Stimulated activated CD8-positive, alpha-beta memory T cell treated with anti-CD3 and anti-CD28 coated beads, Interleukin-12 subunit alpha, Interleukin-12 subunit beta, amount 100 ng/mL, for 4 hours (primary cell): ENCODE measurements around the gene S100A7.
"Not testable (repeated sequence)": the region's sequence is repeated elsewhere in the genome, so short reads cannot be mapped to it uniquely, and the experiment has no call there.

Experiments
- DNase-seq: peaks from one replicate; pipeline ENCODE4 v3.0.0-alpha.2; 2020; ENCODE audit warnings: low read depth

S100A7 gene

GRCh38 chr1:153476491-153477093, 16.1 kb upstream of the S100A7 start:
- DNase-seq = no peak

DNA sequence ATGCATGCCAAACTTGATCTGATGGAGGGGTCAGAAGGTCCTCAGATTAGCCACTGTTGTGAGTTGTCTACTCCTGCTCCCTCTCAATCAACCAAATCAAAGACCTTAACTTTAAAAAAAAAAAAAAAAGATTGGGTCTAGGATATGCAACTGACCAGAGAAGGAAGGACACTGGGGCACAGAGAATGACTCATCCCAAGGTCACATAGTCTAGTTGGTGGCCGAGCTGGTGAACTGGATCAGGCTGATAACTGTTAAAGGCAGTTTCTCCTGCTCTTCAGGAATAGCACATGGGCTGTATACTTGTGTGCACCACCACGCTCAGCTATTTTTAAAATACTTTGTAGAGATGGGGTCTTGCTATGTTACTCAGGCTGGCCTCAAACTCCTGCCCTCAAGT, 14.8 kb upstream of the S100A7 start:
- no peak for DNase-seq

DNA sequence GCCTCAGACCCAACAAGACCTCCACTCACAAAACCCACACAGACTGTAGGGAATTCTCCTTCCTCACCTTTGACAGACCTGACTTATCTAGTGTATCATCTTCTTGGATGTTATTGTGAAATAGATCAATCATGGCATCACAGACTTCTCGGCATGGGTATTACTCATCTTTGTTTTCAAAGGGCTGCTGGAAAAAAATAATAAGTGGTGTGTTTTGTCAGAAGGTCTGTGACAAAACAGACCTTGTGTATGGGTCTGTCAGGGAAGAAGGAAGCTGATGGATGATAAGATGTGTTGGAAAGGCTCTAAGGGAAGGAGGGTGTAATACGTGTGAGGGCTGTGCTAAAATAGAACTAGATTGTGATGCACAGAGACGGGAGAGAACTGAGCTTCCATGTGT, 13.9 kb upstream of the S100A7 start:
- DNase-seq = no peak

DNA sequence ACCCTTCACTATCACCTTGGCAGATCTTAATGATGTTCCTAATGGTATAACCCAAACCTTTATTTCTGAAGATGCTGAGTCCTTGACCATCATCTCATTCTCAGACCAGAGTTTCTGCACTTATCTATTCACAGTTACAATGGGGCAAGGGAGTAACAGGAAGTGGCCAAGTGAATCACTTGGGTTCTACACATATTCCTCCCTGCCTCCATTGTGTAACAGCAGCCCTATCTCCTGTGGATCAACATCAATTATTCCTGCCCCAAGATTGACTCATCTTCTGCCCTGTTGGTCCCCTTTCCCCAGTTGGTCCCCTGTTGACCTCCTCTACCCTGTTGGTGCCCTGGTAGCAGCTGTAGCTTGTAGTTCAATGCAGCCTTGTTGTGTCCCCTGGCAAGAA, 10.3 kb upstream of the S100A7 start:
- no peak for DNase-seq

DNA sequence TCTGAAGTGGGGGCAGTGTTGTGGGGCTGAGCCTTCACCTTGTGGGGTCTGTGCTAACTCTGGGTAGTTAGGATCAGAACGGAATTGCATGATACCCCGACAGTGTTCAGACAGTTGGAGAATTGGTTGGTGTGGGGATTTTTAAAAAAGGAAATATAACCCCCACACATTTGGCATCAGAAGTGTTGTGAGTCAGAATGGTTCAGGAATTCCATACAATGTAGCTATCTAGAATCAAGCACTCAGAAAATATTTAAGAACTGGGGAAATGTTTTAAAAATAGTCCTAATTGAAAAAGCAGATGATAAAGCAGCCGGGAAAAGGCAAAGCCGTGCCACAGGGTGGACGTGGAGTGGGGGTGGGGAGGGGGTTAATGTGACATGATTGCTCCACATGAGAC, 6.5 kb upstream of the S100A7 start:
- DNase-seq = no peak

- peak; percentile 33 for DNase-seq
These were observed 5.6 kb upstream of the S100A7 start for GRCh38 chr1:153465811-153466636.

DNA sequence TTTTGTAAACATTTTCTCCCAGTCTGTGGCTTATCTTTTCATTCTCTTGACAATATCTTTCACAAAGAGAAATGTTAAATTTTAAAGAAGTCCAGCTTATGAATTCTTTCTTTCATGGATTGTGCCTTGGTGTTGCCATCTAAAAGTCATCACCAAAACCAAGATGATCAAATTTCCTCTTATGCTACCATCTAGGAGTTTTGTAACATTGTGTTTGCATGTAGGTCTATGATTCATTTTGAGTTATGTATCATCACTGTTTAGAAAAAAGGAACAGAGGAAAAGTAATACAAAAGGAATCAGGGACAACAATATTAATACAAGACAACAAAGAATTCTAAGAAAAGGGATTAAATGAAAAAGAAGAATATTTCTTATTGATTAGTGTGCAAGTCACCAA, 2.3 kb upstream of the S100A7 start:
- not testable (repeated sequence) for DNase-seq

DNA sequence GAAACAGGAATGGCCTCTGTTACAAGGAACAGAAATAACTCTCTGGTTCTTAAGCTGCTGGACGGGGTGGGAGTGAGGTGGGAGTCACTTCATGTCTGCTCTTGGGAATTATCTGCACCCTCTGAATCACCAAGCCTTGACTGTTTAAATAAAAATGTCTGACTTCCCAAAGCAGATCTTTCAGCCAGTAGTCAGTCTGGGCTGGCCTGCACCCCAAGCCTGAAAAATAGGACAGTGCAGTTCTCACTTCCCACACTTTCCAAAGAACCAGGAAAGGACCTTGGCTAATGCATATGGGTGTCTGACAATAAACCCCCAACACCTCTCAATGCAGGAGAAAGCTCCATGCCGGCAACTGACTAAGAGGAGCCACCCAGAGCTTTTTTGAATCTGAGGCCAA, 796 bp downstream of the S100A7 start:
- no peak for DNase-seq

DNA sequence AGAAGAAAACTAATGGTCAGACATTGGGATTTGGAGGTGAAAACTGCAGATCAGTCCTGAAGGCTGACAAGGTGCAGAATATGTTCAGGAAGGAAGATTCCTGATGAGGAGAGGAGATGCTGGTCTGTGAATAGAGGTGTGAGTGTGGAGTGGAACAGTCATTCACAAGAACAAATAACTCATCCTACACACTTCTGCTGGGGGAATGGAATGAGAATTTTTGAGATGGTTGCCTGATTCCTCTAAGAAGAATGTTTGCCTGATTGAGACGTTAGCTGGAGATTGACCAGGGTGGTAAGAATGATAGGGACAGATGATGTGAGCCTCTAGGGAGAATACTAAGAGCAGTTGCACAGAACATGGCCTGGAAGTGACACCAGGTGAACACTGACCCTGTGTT, 4.1 kb downstream of the S100A7 start:
- DNase-seq = no peak

GRCh38 chr1:153448851-153449250, 11.6 kb downstream of the S100A7 start:
- not testable (repeated sequence) for DNase-seq

DNA sequence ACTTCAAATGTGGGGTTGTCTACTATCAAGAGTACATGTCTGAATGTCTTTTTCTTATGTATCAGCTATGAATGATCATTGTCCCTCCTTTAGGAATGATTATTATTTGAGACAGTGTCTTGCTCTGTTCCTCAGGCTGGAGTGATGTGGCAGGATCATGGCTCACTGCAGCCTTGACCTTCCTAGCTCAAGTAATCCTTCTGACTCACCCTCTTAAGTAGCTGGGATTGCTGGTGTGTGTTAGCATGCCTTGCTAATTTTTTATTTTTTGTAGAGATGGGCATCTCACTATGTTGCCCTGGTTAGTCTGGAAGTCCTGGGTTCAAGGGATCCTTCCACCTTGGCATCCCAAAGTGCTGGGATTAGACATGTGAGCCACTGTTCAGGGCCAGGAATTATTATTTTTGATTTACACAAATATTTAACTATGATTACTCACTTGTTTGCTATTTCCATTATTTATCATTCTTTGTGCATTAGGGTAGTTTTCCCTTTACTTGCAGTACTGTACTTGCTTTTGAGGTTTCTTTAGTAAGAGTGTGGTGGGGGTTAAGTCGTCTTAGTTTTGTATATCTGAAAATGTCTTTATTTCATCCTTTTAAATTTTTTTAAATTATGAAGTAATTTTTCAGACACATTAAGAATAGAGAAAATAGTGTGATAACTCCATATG, 12.8 kb downstream of the S100A7 start:
- DNase-seq = no peak

GRCh38 chr1:153444078-153444477, 16.4 kb downstream of the S100A7 start:
- DNase-seq = no peak

GRCh38 chr1:153443486-153443885, 17.0 kb downstream of the S100A7 start:
- DNase-seq = no peak

DNA sequence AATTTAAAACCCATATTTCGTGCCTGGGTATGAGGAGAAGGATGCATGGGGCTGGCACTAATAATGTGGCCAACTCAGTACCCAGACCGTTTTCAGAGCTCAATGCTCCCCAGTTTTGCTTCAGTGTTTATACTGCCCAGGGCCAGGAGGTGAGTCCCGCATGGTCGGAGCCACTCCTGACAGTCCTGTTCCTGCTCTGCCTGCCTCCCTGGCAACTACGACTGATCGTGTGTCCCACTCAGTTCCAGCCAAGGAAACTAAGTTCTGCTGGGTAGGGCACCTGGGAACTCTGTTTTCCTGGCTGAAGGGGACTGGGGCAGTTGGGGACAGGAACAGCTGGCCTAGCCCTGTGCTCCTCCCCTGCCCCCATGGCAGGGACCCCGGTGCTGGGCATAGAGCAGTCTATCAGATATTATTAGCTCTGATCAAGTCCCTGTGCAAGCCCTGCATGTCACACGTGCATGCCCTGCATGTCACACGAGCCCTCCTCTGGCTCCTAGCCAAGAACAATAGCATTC, 19.2 kb downstream of the S100A7 start:
- DNase-seq = no peak

DNA sequence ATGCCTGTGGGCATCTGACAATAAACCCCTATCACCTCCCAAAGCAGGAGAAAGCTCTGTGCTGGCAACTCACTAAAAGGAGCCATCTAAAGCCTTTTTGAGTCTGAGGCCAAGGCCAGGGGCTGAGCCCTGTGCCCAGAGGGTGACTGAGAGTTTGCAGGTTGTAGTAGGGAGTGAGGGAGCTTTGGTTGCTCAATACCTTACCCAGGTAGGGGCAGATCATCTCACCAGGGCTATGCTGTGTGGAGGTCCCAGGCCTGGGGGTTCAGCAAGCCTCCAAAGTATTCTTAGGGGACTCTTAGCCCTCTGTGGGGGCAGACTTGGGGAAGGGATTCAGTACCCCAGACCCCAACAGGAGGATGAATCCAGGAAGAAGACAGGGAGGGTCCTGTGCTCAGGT, 21.2 kb downstream of the S100A7 start:
- DNase-seq = no peak

- no peak for DNase-seq
These were observed 21.9 kb downstream of the S100A7 start for GRCh38 chr1:153438599-153438998.

- DNase-seq = no peak
These were observed 23.2 kb downstream of the S100A7 start for GRCh38 chr1:153437236-153437635.

- DNase-seq = no peak
These were observed 25.6 kb downstream of the S100A7 start for GRCh38 chr1:153434746-153435455.

DNA sequence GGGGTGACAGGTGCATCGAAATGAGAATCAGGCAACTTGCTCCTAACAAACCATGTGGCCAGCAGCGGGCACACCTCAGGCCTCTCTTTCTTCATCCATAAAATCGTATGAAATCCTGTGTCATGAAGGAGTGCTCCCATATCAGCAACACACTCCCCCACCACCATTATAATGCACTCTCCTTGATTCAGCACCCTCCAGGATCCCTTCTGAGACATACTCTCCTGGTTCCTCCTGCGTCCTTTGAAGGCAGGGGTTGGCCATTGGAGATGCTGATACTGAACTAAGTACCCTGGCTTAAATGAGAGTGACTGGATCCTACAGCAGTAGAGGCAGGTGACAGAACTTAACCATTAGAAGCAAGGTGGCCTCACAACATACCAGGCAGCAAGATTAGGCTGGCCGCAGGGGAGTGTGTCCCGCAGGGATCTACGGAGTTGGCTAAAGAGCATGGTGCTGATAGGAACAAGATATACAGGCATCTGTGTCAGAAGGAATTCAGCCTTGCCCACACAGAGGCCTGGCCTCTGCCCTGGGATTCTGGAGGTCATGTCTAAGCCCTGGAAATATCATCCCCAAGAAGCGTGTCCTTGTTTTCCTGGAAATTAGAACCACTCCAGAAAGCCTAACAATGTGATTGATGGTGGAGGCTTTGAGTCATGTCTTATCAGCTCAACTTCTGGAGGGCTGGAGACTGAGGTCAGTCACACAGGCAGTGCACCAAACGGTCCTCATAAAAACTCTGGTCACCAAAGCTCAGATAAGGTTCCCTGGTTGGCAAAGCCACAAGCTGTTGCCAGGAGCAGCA, 27.4 kb downstream of the S100A7 start:
- no peak for DNase-seq

DNA sequence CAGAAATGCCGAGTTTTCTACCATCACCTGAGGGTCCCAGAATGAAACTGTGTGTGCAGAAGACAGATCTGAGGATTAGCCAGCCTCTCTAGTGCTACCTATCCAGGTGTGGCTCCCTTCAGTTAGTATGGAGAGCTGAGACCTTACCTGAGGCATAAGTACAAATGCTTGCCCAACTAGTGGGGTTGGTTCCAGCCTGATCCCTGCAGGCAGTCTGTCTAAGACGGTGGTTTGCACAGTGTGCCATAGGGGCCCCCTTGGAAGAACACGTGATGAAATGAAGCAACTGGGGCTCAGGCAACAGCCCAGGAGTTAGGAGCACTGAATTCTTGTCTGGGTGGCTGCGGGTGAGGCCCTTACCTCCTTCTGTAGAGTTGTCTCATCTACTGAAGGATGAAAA, 28.5 kb downstream of the S100A7 start:
- no peak for DNase-seq

- no peak for DNase-seq
These were observed 29.0 kb downstream of the S100A7 start for GRCh38 chr1:153431427-153431826.

DNA sequence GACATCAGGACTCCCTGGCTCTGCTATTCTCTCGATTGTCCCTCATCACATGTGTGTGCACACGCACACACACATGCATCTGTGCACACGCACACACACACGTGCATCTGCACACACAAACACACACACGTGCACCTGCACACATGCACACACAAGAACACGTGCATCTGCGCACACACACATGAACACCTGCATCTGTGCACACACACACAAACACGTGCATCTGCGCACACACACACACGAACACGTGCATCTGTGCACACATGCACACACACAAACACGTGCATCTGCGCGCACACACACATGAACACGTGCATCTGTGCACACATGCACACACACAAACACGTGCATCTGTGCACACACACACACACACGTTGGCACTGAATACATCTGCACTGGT, 29.4 kb downstream of the S100A7 start:
- DNase-seq = no peak
